CD4-positive, alpha-beta T cell treated with Interferon gamma for 1 hour (primary cell): ENCODE results near the gene ZFYVE21.

ENCODE experiments used
- DNase-seq: peaks from one replicate; pipeline ENCODE4 v3.0.0-alpha.2; 2020

ZFYVE21 gene

GRCh38 chr14:103739466-103739792, 23.8 kb downstream of the ZFYVE21 start:
- DNase-seq: no peak

GRCh38 chr14:103739793-103740501, 24.3 kb downstream of the ZFYVE21 start:
- DNase-seq: no peak

GRCh38 chr14:103740991-103741689, 25.5 kb downstream of the ZFYVE21 start:
- DNase-seq: no peak

- no peak for DNase-seq
These were observed 26.3 kb downstream of the ZFYVE21 start for GRCh38 chr14:103741876-103742275.

- DNase-seq: no peak
These were observed 27.1 kb downstream of the ZFYVE21 start for GRCh38 chr14:103742499-103743255.

GRCh38 chr14:103743691-103744090, 28.1 kb downstream of the ZFYVE21 start:
- DNase-seq: no peak

GRCh38 chr14:103744621-103745395, 29.2 kb downstream of the ZFYVE21 start:
- no peak for DNase-seq

- no peak for DNase-seq
These were observed 29.8 kb downstream of the ZFYVE21 start for GRCh38 chr14:103745424-103745823.

- no peak for DNase-seq
These were observed 31.1 kb downstream of the ZFYVE21 start for GRCh38 chr14:103746701-103747100.

- peak; percentile 27 for DNase-seq
These were observed 32.9 kb downstream of the ZFYVE21 start for GRCh38 chr14:103748534-103748857.

- DNase-seq: no peak
These were observed 33.8 kb downstream of the ZFYVE21 start for GRCh38 chr14:103749452-103749851.

- no peak for DNase-seq
These were observed 34.2 kb downstream of the ZFYVE21 start for GRCh38 chr14:103749860-103750259.

GRCh38 chr14:103753774-103754173, 38.2 kb downstream of the ZFYVE21 start:
- no peak for DNase-seq

GRCh38 chr14:103755060-103755459, 39.5 kb downstream of the ZFYVE21 start:
- DNase-seq: no peak

- no peak for DNase-seq
These were observed 42.6 kb downstream of the ZFYVE21 start for GRCh38 chr14:103758059-103758776.

GRCh38 chr14:103762036-103762435, 46.4 kb downstream of the ZFYVE21 start:
- no peak for DNase-seq

- no peak for DNase-seq
These were observed 46.9 kb downstream of the ZFYVE21 start for GRCh38 chr14:103762541-103762940.

GRCh38 chr14:103763730-103764488, 48.3 kb downstream of the ZFYVE21 start:
- no peak for DNase-seq

GRCh38 chr14:103765526-103765925, 49.9 kb downstream of the ZFYVE21 start:
- DNase-seq: no peak

- no peak for DNase-seq
These were observed 51.8 kb downstream of the ZFYVE21 start for GRCh38 chr14:103767336-103767894.

- DNase-seq: no peak
These were observed 54.9 kb downstream of the ZFYVE21 start for GRCh38 chr14:103770500-103770899.
